Kasumi-1 (cell line): ENCODE results near the gene SUCLG2.

Experiments
- DNase-seq, 2 experiments: peaks; one replicate each; lab custom pipeline; 2025; lab: John Stamatoyannopoulos, UW

SUCLG2 gene

GRCh38 chr3:67458408-67458807 is 196.0 kb downstream of the SUCLG2 start:
- DNase-seq: no peak

- DNase-seq: no peak
Observed at GRCh38 chr3:67453628-67454027, 200.8 kb downstream of the SUCLG2 start.

- DNase-seq: no peak
Observed at GRCh38 chr3:67450153-67450552, 204.3 kb downstream of the SUCLG2 start.

- no peak for DNase-seq
Observed at GRCh38 chr3:67447393-67447792, 207.0 kb downstream of the SUCLG2 start.

- DNase-seq: no peak
Observed at GRCh38 chr3:67437789-67438188, 216.6 kb downstream of the SUCLG2 start.

GRCh38 chr3:67437090-67437489 is 217.3 kb downstream of the SUCLG2 start:
- no peak for DNase-seq

- no peak for DNase-seq
Observed at GRCh38 chr3:67433109-67433508, 221.3 kb downstream of the SUCLG2 start.

- DNase-seq: no peak
Observed at GRCh38 chr3:67431887-67432286, 222.5 kb downstream of the SUCLG2 start.

- no peak for DNase-seq
Observed at GRCh38 chr3:67423722-67424121, 230.7 kb downstream of the SUCLG2 start.

GRCh38 chr3:67421912-67422311 is 232.5 kb downstream of the SUCLG2 start:
- DNase-seq: no peak

- DNase-seq: no peak
Observed at GRCh38 chr3:67419779-67420178, 234.6 kb downstream of the SUCLG2 start.

- DNase-seq: no peak
Observed at GRCh38 chr3:67419218-67419529, 235.2 kb downstream of the SUCLG2 start.

- DNase-seq: no peak
Observed at GRCh38 chr3:67418426-67419217, 235.8 kb downstream of the SUCLG2 start.

GRCh38 chr3:67416703-67417102 is 237.7 kb downstream of the SUCLG2 start:
- DNase-seq: no peak

GRCh38 chr3:67415511-67415910 is 238.9 kb downstream of the SUCLG2 start:
- no peak for DNase-seq

- no peak for DNase-seq
Observed at GRCh38 chr3:67414740-67415139, 239.7 kb downstream of the SUCLG2 start.

- DNase-seq: no peak
Observed at GRCh38 chr3:67405193-67405592, 249.2 kb downstream of the SUCLG2 start.

- no peak for DNase-seq
Observed at GRCh38 chr3:67402873-67403272, 251.5 kb downstream of the SUCLG2 start.

- no peak for DNase-seq
Observed at GRCh38 chr3:67401921-67402320, 252.5 kb downstream of the SUCLG2 start.

- no peak for DNase-seq
Observed at GRCh38 chr3:67400476-67400875, 253.9 kb downstream of the SUCLG2 start.

GRCh38 chr3:67389176-67389575 is 265.2 kb downstream of the SUCLG2 start:
- peak; percentile 25 to 31 for DNase-seq

- DNase-seq: no peak
Observed at GRCh38 chr3:67388738-67389137, 265.7 kb downstream of the SUCLG2 start.

GRCh38 chr3:67386451-67386850 is 268.0 kb downstream of the SUCLG2 start:
- no peak for DNase-seq

- DNase-seq: peak; percentile 30 to 35
Observed at GRCh38 chr3:67384760-67385397, 269.5 kb downstream of the SUCLG2 start.
